Measurements from ENCODE around the gene PRDM1. TPM values are rescaled to one million over a fixed set of nuclear protein-coding genes. Genes with fewer than 3 reads are reported as not detected.

The PRDM1 gene
- total and polyA plus RNA-seq, 11 donors: 0.36 to 10.8 (median 1.7) TPM

- Histone ChIP-seq H3K4me1 (peaks cover 0 to 50% (median 3%) of the 10 kb centered on the region in 12 donors), H3K27me3 (peaks cover 0 to 63% (median 0%) of the 10 kb centered on the region in 9 donors), H3K4me3 (peak overlapping the region; percentile 3 to 63 (median 46)), H3K27ac (peak overlapping the region; percentile 59 to 96 (median 75)), H3K9me3 (no peaks in the 10 kb centered on the region), H3K36me3 (peaks cover 0 to 34% (median 0%) of the 10 kb centered on the region in 9 donors)
- DNase-seq (peak in 2 of 5 donors; percentile 34 to 45), ATAC-seq (peak; percentile 55 to 90 (median 70))
- peak in 1 of 2 donors; percentile 26 for TF ChIP-seq POLR2A (IDR thresholded peaks at IDR 0.05)
- TF ChIP-seq CTCF (IDR thresholded peaks at IDR 0.05): no peak
- intact Hi-C loops (cut with DNase I): loop anchor here in 3 of 10 donors (10.0 kb wide), 3 partner anchors 126 to 594 kb away; no protein-coding TSS in a partner anchor
- 45 to 54% (median 48%) methylated on average over 19 of the region's 19 CpGs for WGBS, 4 donors
These were observed 12.5 kb downstream of the PRDM1 start for GRCh38 chr6:106098383-106099234.

GRCh38 chr6:106099235-106099537 lies 13.1 kb downstream of the PRDM1 start:
- Histone ChIP-seq H3K9me3 (no peaks in the 10 kb centered on the region), H3K27ac (peak overlapping the region; percentile 14 to 96 (median 75)), H3K36me3 (peaks cover 0 to 39% (median 0%) of the 10 kb centered on the region in 9 donors), H3K4me3 (peak overlapping the region in 10 of 12 donors; percentile 30 to 63 (median 50)), H3K4me1 (peaks cover 0 to 50% (median 3%) of the 10 kb centered on the region in 12 donors), H3K27me3 (peaks cover 0 to 66% (median 0%) of the 10 kb centered on the region in 9 donors)
- ATAC-seq (no peak), DNase-seq (no peak)
- WGBS, 4 donors: 55 to 64% (median 59%) methylated on average over 7 of the region's 7 CpGs
- intact Hi-C loops (cut with DNase I): loop anchor here in 3 of 10 donors (10.0 kb wide), 3 partner anchors 126 to 594 kb away; no protein-coding TSS in a partner anchor
- TF ChIP-seq CTCF (IDR thresholded peaks at IDR 0.05): no peak
- TF ChIP-seq POLR2A (IDR thresholded peaks at IDR 0.05): no peak

- Histone ChIP-seq H3K4me3 (peak overlapping the region in 2 of 12 donors; percentile 11 to 63), H3K36me3 (peaks cover 0 to 51% (median 8%) of the 10 kb centered on the region in 9 donors), H3K9me3 (no peaks in the 10 kb centered on the region), H3K27me3 (peaks cover 0 to 68% (median 0%) of the 10 kb centered on the region in 9 donors), H3K27ac (peak overlapping the region in 1 of 12 donors; percentile 96), H3K4me1 (peaks cover 0 to 52% (median 3%) of the 10 kb centered on the region in 12 donors)
- no peak for DNase-seq
- intact Hi-C loops (cut with DNase I): no loop called here
- WGBS, 4 donors: 91 to 97% (median 94%) methylated on average over 9 of the region's 9 CpGs
- no peak for ATAC-seq
- TF ChIP-seq CTCF (IDR thresholded peaks at IDR 0.05) (no peak), POLR2A (IDR thresholded peaks at IDR 0.05) (no peak)
These were observed 14.6 kb downstream of the PRDM1 start for GRCh38 chr6:106100755-106101154.

- Histone ChIP-seq H3K4me3 (peak overlapping the region in 2 of 12 donors; percentile 11 to 63), H3K27me3 (peaks cover 0 to 61% (median 0%) of the 10 kb centered on the region in 9 donors), H3K27ac (peak overlapping the region in 1 of 12 donors; percentile 96), H3K4me1 (peaks cover 0 to 46% (median 3%) of the 10 kb centered on the region in 12 donors), H3K9me3 (no peaks in the 10 kb centered on the region), H3K36me3 (peaks cover 0 to 53% (median 14%) of the 10 kb centered on the region in 9 donors)
- intact Hi-C loops (cut with DNase I): no loop called here
- WGBS, 4 donors: 91 to 97% (median 92%) methylated on average over 3 of the region's 3 CpGs
- ATAC-seq (no peak), DNase-seq (no peak)
- TF ChIP-seq CTCF (IDR thresholded peaks at IDR 0.05) (no peak), POLR2A (IDR thresholded peaks at IDR 0.05) (no peak)
These were observed 15.3 kb downstream of the PRDM1 start for GRCh38 chr6:106101466-106101865.

Measured in heart left ventricle (tissue), 16 donors.